GM12878 (cell line): Measurements from ENCODE around the gene CLEC4E. TPM values are rescaled to one million over a fixed set of nuclear protein-coding genes. Genes with fewer than 3 reads are reported as not detected.

Experiments used
- ATAC-seq: fragments of 200-7000 bp; cut with Tn5 transposase; 3 replicates; pipeline ENCODE4 v1.9.1; 2020; ENCODE audit warnings: mild to moderate bottlenecking, moderate library complexity
- BruUV-seq: library from RNA; stranded (reverse); fragments of 400-500 nt; replicated peaks from 2 replicates; lab custom pipeline; 2021; lab: Mats Ljungman, UMichigan
- CTCF ChIA-PET: fragments of 300-600 bp; sonication (Branson Sonifier 250); formaldehyde crosslinking; extraction: SDS; loops from one replicate; lab custom pipeline; 2021; ENCODE audit warnings: inconsistent platforms; lab: Yijun Ruan, JAX
- POLR2A ChIA-PET: fragments of 350-600 bp; formaldehyde crosslinking; extraction: SDS; loops from one replicate; lab custom pipeline; 2021; ENCODE audit warnings: inconsistent platforms; lab: Charles Lee
- RAD21 ChIA-PET: fragments of 300-600 bp; sonication (Branson Sonifier 250); formaldehyde crosslinking; loops from one replicate; lab custom pipeline; 2023; ENCODE audit warnings: antibody characterized with exemption; ENCODE audit not compliant: unreplicated experiment; lab: Charles Lee
- SMC1A ChIA-PET: fragments of 300-600 bp; sonication (Branson Sonifier 250); formaldehyde crosslinking; loops from one replicate; lab custom pipeline; 2023; ENCODE audit not compliant: unreplicated experiment, uncharacterized antibody; lab: Charles Lee
- DNase-seq: peaks from one replicate; pipeline ENCODE4 v3.0.0-alpha.2; 2011; ENCODE audit warnings: low read depth, low spot score
- FAIRE-seq: peaks from 3 replicates; lab custom pipeline; 2011; peaks lifted over from hg19 to GRCh38; lab: Jason Lieb, UNC
- H2AFZ ChIP-seq: 2 replicates; pipeline ENCODE4 v1.6.0; 2011; ENCODE audit warnings: low read depth, low read length, control low read depth; ENCODE audit not compliant: control insufficient read depth
- H3K27ac ChIP-seq: 2 replicates; pipeline ENCODE4 v1.5.1; 2011; ENCODE audit warnings: control low read depth; ENCODE audit not compliant: control insufficient read depth, insufficient read depth
- H3K27me3 ChIP-seq, 2 experiments: replicated peaks in 1 of 2; 2 replicates each; pipeline versions ENCODE4 v1.6.0 to v1.6.1; 2011; ENCODE audit warnings: low read length in 1 of 2; ENCODE audit not compliant: control insufficient read depth in 2 of 2, insufficient read depth in 2 of 2
- H3K36me3 ChIP-seq, 2 experiments: 2 replicates each; pipeline ENCODE4 v1.5.1; 2011; ENCODE audit warnings: low read length in 1 of 2; ENCODE audit not compliant: control insufficient read depth in 2 of 2, insufficient read depth in 2 of 2
- H3K4me1 ChIP-seq: 2 replicates; pipeline ENCODE4 v1.6.1; 2011; ENCODE audit warnings: mild to moderate bottlenecking, low read length, moderate library complexity, mixed read lengths; ENCODE audit not compliant: control insufficient read depth, insufficient read depth
- H3K4me2 ChIP-seq: 2 replicates; pipeline ENCODE4 v1.6.0; 2011; ENCODE audit warnings: control low read depth; ENCODE audit not compliant: control insufficient read depth, insufficient read depth
- H3K4me3 ChIP-seq: fragments of 200-600 bp; sonication (generic); 2 replicates; pipeline ENCODE4 v1.5.1; 2016
- H3K79me2 ChIP-seq: 2 replicates; pipeline ENCODE4 v1.6.0; 2011; ENCODE audit warnings: low read length; ENCODE audit not compliant: control insufficient read depth, insufficient read depth
- H3K9ac ChIP-seq: 2 replicates; pipeline ENCODE4 v1.8.0; 2011; ENCODE audit warnings: low read length, control low read depth, mixed read lengths; ENCODE audit not compliant: control insufficient read depth, insufficient read depth
- H3K9me3 ChIP-seq: replicated peaks from 3 replicates; pipeline ENCODE4 v1.5.1; 2011; ENCODE audit warnings: mild to moderate bottlenecking, low read length; ENCODE audit not compliant: control insufficient read depth, insufficient read depth
- H4K20me1 ChIP-seq: 2 replicates; pipeline ENCODE4 v1.6.0; 2011; ENCODE audit not compliant: control insufficient read depth, insufficient read depth
- CHD1 ChIP-seq: IDR thresholded peaks from 2 replicates; pipeline ENCODE4 v1.6.1; 2012; ENCODE audit warnings: low read depth, low read length, improper control_type of control experiment
- CREM ChIP-seq: IDR thresholded peaks from 2 replicates; pipeline ENCODE4 v1.6.1; 2014; ENCODE audit warnings: antibody characterized with exemption, low read depth
- ESRRA ChIP-seq: IDR thresholded peaks from 2 replicates; pipeline ENCODE4 v1.6.1; 2012; ENCODE audit warnings: mild to moderate bottlenecking, low read length, improper control_type of control experiment
- FOXK2 ChIP-seq: fragments of 450-650 bp; IDR thresholded peaks from 2 replicates; pipeline ENCODE4 v1.6.1; 2017; ENCODE audit warnings: mild to moderate bottlenecking, moderate library complexity
- HCFC1 ChIP-seq: fragments of 150-350 bp; IDR thresholded peaks from 2 replicates; pipeline ENCODE4 v1.6.1; 2014; ENCODE audit warnings: low read length
- KDM1A ChIP-seq: fragments of 200-600 bp; sonication (generic); IDR thresholded peaks from 2 replicates; pipeline ENCODE4 v1.6.1; 2016; ENCODE audit warnings: borderline replicate concordance
- NRF1 ChIP-seq: conservative IDR thresholded peaks from 2 replicates; pipeline ENCODE4 v1.6.1; 2011; ENCODE audit warnings: mild to moderate bottlenecking, low read depth, low read length, improper control_type of control experiment
- RB1 ChIP-seq: fragments of 450-650 bp; formaldehyde crosslinking; IDR thresholded peaks from 2 replicates; pipeline ENCODE4 v1.6.1; 2017; ENCODE audit warnings: mild to moderate bottlenecking, borderline replicate concordance
- RBBP5 ChIP-seq: fragments of 200-600 bp; sonication (generic); conservative IDR thresholded peaks from 2 replicates; pipeline ENCODE4 v1.6.1; 2016
- TCF12 ChIP-seq: IDR thresholded peaks from 2 replicates; pipeline ENCODE4 v1.6.1; 2011; ENCODE audit warnings: low read depth, mild to moderate bottlenecking, low read length
- ZNF384 ChIP-seq: IDR thresholded peaks from 2 replicates; pipeline ENCODE4 v1.6.1; 2012; ENCODE audit warnings: low read depth, mild to moderate bottlenecking, low read length, improper control_type of control experiment, borderline replicate concordance
- ZSCAN29 ChIP-seq: fragments of 450-650 bp; IDR thresholded peaks from 2 replicates; pipeline ENCODE4 v1.6.1; 2017; ENCODE audit warnings: mild to moderate bottlenecking, moderate library complexity
- WGBS: methylation state at CpG from one replicate; pipeline ENCODE4 v1.1.6; 2016; ENCODE audit warnings: low lambda C conversion rate; ENCODE audit not compliant: insufficient replicate concordance, insufficient coverage; ENCODE audit errors: missing lambda C conversion rate; 5-methylcytosine and 5-hydroxymethylcytosine counted together
- in situ Hi-C: fragments of 300-500 bp; cut with MboI; formaldehyde crosslinking; loops from 9 replicates; pipeline ENCODE4 v1.14.3; 2018; ENCODE audit warnings: mixed read lengths
- intact Hi-C: fragments of 100-400 bp; cut with micrococcal nuclease; formaldehyde crosslinking; loops from one replicate; pipeline ENCODE4 v1.14.2; 2022; ENCODE audit not compliant: unreplicated experiment
- polyA plus RNA-seq, 11 experiments: library from polyadenylated mRNA; depleted of rRNA in 4 of 11; unstranded in 6 of 11; stranded (reverse) in 5 of 11; fragments of >200 nt; fragmentation: Nextera tagmentation in 4 of 11; fragmentation: Illumina TruSeq in 1 of 11; extraction: Ambion mirVana in 4 of 11; extraction: Trizol in 1 of 11; gene quantifications; 1 replicate in 1 of 11; 2 replicates in 10 of 11; pipeline versions ENCODE4 v1.2.1 to v1.2.3, GENCODE V29; 2011 to 2016; ENCODE audit warnings: inconsistent platforms in 2 of 11, missing spikeins in 2 of 11, low read depth in 1 of 11
- total RNA-seq, 4 experiments: library from RNA; depleted of rRNA in 3 of 4; stranded (reverse); fragments of >200 nt in 3 of 4; fragmentation: Illumina TruSeq in 1 of 4; extraction: Trizol in 1 of 4; gene quantifications; 2 replicates each; pipeline versions ENCODE4 v1.2.1 to v1.2.3, GENCODE V29; 2013 to 2021
- TF ChIP-seq, protein P1 (sequence below), 3 experiments: IDR thresholded peaks in 2 of 3; conservative IDR thresholded peaks in 1 of 3; 2 replicates each; pipeline ENCODE4 v1.5.1; 2011; ENCODE audit warnings: low read depth in 3 of 3, low read length in 3 of 3, mild to moderate bottlenecking in 3 of 3, control low read depth in 2 of 3, moderate library complexity in 2 of 3, inconsistent platforms in 1 of 3, mixed read lengths in 1 of 3; ENCODE audit not compliant: control insufficient read depth in 2 of 3, insufficient read depth in 1 of 3; ENCODE audit errors: extremely low read depth in 1 of 3
- TF ChIP-seq, protein P2 (sequence below): IDR thresholded peaks from 2 replicates; pipeline ENCODE4 v1.6.1; 2011; ENCODE audit warnings: mild to moderate bottlenecking, low read depth, low read length, moderate library complexity; ENCODE audit not compliant: insufficient replicate concordance

Gene CLEC4E
- total and polyA plus RNA-seq, 10 of the 15 experiments (the other 5 are each of a cell fraction or from before 2014, with no cell fraction given) = not detected

DNA sequence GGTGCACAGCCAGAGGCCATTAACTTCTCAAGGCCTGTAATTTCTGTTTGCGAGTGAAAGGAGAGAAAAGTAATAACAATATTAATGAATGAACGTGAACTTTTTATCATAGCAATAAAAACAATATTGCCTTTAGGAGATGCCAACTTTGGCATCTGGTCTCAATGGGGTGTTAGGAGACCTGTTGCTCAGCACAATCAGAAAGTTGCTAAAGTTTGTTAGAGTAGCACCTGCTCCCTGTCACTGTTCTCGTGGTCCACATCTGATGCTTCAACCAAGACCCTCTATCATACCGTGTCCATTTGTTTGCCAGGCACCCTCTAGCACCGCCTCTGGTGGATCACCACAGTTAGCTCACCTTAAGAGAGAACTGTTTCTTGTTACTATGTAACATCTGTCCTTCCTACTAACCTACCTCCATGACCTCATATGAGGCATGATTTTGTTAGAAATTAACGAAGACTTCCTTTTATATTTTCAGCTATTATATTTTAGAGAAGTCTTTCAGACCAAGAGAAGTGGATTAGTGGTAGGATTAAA is 12.5 kb upstream of the CLEC4E start:
- intact Hi-C loops (no loop called here), in situ Hi-C loops (no loop called here)
- Histone ChIP-seq H3K36me3 (no peaks in the 10 kb centered on the region), H3K27ac (no peak overlapping the region), H3K27me3 (no peaks in the 10 kb centered on the region), H4K20me1 (no peaks in the 10 kb centered on the region), H3K9ac (no peak overlapping the region), H3K4me2 (no peak overlapping the region), H3K79me2 (no peaks in the 10 kb centered on the region), H3K9me3 (no peaks in the 10 kb centered on the region), H2AFZ (no peak overlapping the region), H3K4me1 (no peaks in the 10 kb centered on the region), H3K4me3 (no peak overlapping the region)
- no TSS peak for BruUV-seq
- DNase-seq (no peak), FAIRE-seq (no peak), ATAC-seq (peak; percentile 38; the same call in 1 of the 3 replicates)
- ChIA-PET SMC1A (interaction anchor here (0.7 kb wide), 1 partner anchor 9 kb away, joined by 4 read pairs; no protein-coding TSS in a partner anchor), RAD21 (no interaction called here), POLR2A (no interaction called here), CTCF (interaction anchor here (1.7 kb wide), 1 partner anchor 9 kb away, joined by 8 read pairs; no protein-coding TSS in a partner anchor)
- 42% methylated on average over 6 of the region's 6 CpGs for WGBS
- no peak for TF ChIP-seq ZSCAN29
- no peak for TF ChIP-seq CREM
- no peak for TF ChIP-seq RB1
- TF ChIP-seq HCFC1 = no peak
- no peak for TF ChIP-seq RBBP5
- TF ChIP-seq CHD1 = no peak
- TF ChIP-seq KDM1A = no peak
- TF ChIP-seq FOXK2 = no peak
- no peak for TF ChIP-seq TCF12
- TF ChIP-seq, protein P1, sequence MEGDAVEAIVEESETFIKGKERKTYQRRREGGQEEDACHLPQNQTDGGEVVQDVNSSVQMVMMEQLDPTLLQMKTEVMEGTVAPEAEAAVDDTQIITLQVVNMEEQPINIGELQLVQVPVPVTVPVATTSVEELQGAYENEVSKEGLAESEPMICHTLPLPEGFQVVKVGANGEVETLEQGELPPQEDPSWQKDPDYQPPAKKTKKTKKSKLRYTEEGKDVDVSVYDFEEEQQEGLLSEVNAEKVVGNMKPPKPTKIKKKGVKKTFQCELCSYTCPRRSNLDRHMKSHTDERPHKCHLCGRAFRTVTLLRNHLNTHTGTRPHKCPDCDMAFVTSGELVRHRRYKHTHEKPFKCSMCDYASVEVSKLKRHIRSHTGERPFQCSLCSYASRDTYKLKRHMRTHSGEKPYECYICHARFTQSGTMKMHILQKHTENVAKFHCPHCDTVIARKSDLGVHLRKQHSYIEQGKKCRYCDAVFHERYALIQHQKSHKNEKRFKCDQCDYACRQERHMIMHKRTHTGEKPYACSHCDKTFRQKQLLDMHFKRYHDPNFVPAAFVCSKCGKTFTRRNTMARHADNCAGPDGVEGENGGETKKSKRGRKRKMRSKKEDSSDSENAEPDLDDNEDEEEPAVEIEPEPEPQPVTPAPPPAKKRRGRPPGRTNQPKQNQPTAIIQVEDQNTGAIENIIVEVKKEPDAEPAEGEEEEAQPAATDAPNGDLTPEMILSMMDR (IDR thresholded peaks at IDR 0.05 in 2 of 3, conservative IDR thresholded peaks at IDR 0.05 in 1 of 3; ENCODE audit: control insufficient read depth in 2 of 3, extremely low read depth in 1 of 3, insufficient read depth in 1 of 3, low read depth in 3 of 3, low read length in 3 of 3) = no peak
- TF ChIP-seq, protein P2, sequence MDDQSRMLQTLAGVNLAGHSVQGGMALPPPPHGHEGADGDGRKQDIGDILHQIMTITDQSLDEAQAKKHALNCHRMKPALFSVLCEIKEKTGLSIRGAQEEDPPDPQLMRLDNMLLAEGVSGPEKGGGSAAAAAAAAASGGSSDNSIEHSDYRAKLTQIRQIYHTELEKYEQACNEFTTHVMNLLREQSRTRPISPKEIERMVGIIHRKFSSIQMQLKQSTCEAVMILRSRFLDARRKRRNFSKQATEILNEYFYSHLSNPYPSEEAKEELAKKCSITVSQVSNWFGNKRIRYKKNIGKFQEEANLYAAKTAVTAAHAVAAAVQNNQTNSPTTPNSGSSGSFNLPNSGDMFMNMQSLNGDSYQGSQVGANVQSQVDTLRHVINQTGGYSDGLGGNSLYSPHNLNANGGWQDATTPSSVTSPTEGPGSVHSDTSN = no peak
- no peak for TF ChIP-seq NRF1
- TF ChIP-seq ESRRA = no peak
- TF ChIP-seq ZNF384 = no peak
